ENCODE results near the gene CYP46A1.

Gene CYP46A1

GRCh38 chr14:99699085-99699760, 15.1 kb downstream of the CYP46A1 start:
- no peak overlapping the region for H3K4me3 ChIP-seq (ENCODE audit: low read length)
- no peak for TF ChIP-seq ZNF274 (IDR thresholded peaks at IDR 0.05; ENCODE audit: low read depth, low read length)

GRCh38 chr14:99699861-99700260, 15.8 kb downstream of the CYP46A1 start:
- no peak overlapping the region for H3K4me3 ChIP-seq (ENCODE audit: low read length)
- TF ChIP-seq ZNF274 (IDR thresholded peaks at IDR 0.05; ENCODE audit: low read depth, low read length): no peak

GRCh38 chr14:99700379-99700778, 16.3 kb downstream of the CYP46A1 start:
- no peak overlapping the region for H3K4me3 ChIP-seq (ENCODE audit: low read length)
- TF ChIP-seq ZNF274 (IDR thresholded peaks at IDR 0.05; ENCODE audit: low read depth, low read length): no peak

GRCh38 chr14:99701260-99701659, 17.2 kb downstream of the CYP46A1 start:
- H3K4me3 ChIP-seq (ENCODE audit: low read length): no peak overlapping the region
- TF ChIP-seq ZNF274 (IDR thresholded peaks at IDR 0.05; ENCODE audit: low read depth, low read length): no peak

- no peak overlapping the region for H3K4me3 ChIP-seq (ENCODE audit: low read length)
- no peak for TF ChIP-seq ZNF274 (IDR thresholded peaks at IDR 0.05; ENCODE audit: low read depth, low read length)
Measured at GRCh38 chr14:99702115-99702514, 18.0 kb downstream of the CYP46A1 start.

GRCh38 chr14:99703381-99703780, 19.3 kb downstream of the CYP46A1 start:
- H3K4me3 ChIP-seq (ENCODE audit: low read length): no peak overlapping the region
- no peak for TF ChIP-seq ZNF274 (IDR thresholded peaks at IDR 0.05; ENCODE audit: low read depth, low read length)

GRCh38 chr14:99704037-99704436, 19.9 kb downstream of the CYP46A1 start:
- no peak overlapping the region for H3K4me3 ChIP-seq (ENCODE audit: low read length)
- no peak for TF ChIP-seq ZNF274 (IDR thresholded peaks at IDR 0.05; ENCODE audit: low read depth, low read length)

GRCh38 chr14:99706107-99706900, 22.2 kb downstream of the CYP46A1 start:
- TF ChIP-seq ZNF274 (IDR thresholded peaks at IDR 0.05; ENCODE audit: low read depth, low read length): no peak
- no peak overlapping the region for H3K4me3 ChIP-seq (ENCODE audit: low read length)

- H3K4me3 ChIP-seq (ENCODE audit: low read length): no peak overlapping the region
Measured at GRCh38 chr14:99707420-99707819, 23.3 kb downstream of the CYP46A1 start.

GRCh38 chr14:99707921-99708320, 23.8 kb downstream of the CYP46A1 start:
- H3K4me3 ChIP-seq (ENCODE audit: low read length): no peak overlapping the region
- TF ChIP-seq ZNF274 (IDR thresholded peaks at IDR 0.05; ENCODE audit: low read depth, low read length): no peak

More at GRCh38 chr14:99707420-99707819, 23.3 kb downstream of the CYP46A1 start:
- no peak for TF ChIP-seq ZNF274 (IDR thresholded peaks at IDR 0.05; ENCODE audit: low read depth, low read length)

GRCh38 chr14:99708449-99708848, 24.4 kb downstream of the CYP46A1 start:
- no peak for TF ChIP-seq ZNF274 (IDR thresholded peaks at IDR 0.05; ENCODE audit: low read depth, low read length)
- H3K4me3 ChIP-seq (ENCODE audit: low read length): no peak overlapping the region

GRCh38 chr14:99713972-99714371, 29.9 kb downstream of the CYP46A1 start:
- TF ChIP-seq ZNF274 (IDR thresholded peaks at IDR 0.05; ENCODE audit: low read depth, low read length): no peak
- no peak overlapping the region for H3K4me3 ChIP-seq (ENCODE audit: low read length)

GRCh38 chr14:99715266-99716000, 31.3 kb downstream of the CYP46A1 start:
- no peak overlapping the region for H3K4me3 ChIP-seq (ENCODE audit: low read length)
- no peak for TF ChIP-seq ZNF274 (IDR thresholded peaks at IDR 0.05; ENCODE audit: low read depth, low read length)

GRCh38 chr14:99716091-99716849, 32.2 kb downstream of the CYP46A1 start:
- H3K4me3 ChIP-seq (ENCODE audit: low read length): no peak overlapping the region
- TF ChIP-seq ZNF274 (IDR thresholded peaks at IDR 0.05; ENCODE audit: low read depth, low read length): no peak

Data from GM08714 (cell line).